ENCODE data around the gene REPIN1.

DNA sequence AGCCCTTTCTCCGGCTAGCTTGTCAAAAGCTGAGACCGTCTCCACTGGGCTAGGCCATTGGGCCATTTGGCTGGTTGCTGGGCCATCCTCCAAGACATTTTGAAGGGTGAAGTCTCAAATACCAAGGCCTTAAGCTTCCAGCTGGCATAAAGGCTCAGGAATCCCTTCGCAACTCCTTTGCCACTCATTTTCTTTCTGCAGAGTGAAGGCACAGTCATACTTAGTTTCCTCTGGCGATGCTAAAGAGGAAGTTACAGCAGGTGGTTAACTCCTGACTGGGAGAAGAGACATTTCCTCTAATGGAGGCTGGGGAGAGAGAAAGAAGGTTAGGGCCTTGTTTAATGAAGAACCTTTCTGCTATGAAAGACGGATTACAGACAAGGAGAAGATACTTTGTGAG is 4.8 kb upstream of the REPIN1 start:
- TF ChIP-seq, protein P1, sequence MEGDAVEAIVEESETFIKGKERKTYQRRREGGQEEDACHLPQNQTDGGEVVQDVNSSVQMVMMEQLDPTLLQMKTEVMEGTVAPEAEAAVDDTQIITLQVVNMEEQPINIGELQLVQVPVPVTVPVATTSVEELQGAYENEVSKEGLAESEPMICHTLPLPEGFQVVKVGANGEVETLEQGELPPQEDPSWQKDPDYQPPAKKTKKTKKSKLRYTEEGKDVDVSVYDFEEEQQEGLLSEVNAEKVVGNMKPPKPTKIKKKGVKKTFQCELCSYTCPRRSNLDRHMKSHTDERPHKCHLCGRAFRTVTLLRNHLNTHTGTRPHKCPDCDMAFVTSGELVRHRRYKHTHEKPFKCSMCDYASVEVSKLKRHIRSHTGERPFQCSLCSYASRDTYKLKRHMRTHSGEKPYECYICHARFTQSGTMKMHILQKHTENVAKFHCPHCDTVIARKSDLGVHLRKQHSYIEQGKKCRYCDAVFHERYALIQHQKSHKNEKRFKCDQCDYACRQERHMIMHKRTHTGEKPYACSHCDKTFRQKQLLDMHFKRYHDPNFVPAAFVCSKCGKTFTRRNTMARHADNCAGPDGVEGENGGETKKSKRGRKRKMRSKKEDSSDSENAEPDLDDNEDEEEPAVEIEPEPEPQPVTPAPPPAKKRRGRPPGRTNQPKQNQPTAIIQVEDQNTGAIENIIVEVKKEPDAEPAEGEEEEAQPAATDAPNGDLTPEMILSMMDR (IDR thresholded peaks at IDR 0.05): no peak
- no peak for TF ChIP-seq POLR2A (IDR thresholded peaks at IDR 0.05)

Measured in adrenal gland (tissue), 5 donors.